ENCODE results near the gene CFB.

- TF ChIP-seq CTCF (IDR thresholded peaks at IDR 0.05) (no peak), POLR2A (IDR thresholded peaks at IDR 0.05) (no peak)
Measured at GRCh38 chr6:31977816-31978431, 32.0 kb downstream of the CFB start.

Measured in Peyer's patch (tissue), 4 donors.